ENCODE measurements around the gene CLK2.

DNA sequence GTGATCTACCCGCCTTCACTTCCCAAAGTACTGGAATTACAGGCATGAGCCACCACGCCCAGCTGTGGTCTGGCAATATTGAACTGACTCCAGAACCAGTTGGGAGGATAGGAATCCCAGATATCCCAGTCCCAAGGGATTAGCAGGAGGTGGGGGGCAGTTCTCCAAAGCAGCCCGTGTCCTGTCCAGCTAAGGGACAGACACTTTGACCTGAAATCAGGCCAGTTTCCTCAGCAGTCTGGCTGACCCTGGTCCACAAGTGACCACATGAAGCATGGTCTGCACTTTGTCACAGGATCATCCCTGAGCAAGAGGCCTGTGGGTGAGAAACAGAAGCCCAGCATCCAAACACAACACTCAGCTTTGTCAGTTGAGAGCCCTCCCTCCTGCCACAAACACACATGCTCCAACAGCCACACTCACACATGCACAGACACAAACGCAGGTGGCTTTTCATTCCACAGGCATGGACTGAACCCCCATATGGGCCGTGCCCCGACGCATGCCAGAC lies 32.6 kb upstream of the CLK2 start:
- no peak for TF ChIP-seq POLR2AphosphoS5 (IDR thresholded peaks at IDR 0.05; ENCODE audit: low read depth)
- TF ChIP-seq, protein P1, sequence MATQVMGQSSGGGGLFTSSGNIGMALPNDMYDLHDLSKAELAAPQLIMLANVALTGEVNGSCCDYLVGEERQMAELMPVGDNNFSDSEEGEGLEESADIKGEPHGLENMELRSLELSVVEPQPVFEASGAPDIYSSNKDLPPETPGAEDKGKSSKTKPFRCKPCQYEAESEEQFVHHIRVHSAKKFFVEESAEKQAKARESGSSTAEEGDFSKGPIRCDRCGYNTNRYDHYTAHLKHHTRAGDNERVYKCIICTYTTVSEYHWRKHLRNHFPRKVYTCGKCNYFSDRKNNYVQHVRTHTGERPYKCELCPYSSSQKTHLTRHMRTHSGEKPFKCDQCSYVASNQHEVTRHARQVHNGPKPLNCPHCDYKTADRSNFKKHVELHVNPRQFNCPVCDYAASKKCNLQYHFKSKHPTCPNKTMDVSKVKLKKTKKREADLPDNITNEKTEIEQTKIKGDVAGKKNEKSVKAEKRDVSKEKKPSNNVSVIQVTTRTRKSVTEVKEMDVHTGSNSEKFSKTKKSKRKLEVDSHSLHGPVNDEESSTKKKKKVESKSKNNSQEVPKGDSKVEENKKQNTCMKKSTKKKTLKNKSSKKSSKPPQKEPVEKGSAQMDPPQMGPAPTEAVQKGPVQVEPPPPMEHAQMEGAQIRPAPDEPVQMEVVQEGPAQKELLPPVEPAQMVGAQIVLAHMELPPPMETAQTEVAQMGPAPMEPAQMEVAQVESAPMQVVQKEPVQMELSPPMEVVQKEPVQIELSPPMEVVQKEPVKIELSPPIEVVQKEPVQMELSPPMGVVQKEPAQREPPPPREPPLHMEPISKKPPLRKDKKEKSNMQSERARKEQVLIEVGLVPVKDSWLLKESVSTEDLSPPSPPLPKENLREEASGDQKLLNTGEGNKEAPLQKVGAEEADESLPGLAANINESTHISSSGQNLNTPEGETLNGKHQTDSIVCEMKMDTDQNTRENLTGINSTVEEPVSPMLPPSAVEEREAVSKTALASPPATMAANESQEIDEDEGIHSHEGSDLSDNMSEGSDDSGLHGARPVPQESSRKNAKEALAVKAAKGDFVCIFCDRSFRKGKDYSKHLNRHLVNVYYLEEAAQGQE (IDR thresholded peaks at IDR 0.05; ENCODE audit: unreplicated experiment): no peak
- no peak for TF ChIP-seq EZH2 (IDR thresholded peaks at IDR 0.05; ENCODE audit: low read depth, unreplicated experiment)
- TF ChIP-seq, protein P2, sequence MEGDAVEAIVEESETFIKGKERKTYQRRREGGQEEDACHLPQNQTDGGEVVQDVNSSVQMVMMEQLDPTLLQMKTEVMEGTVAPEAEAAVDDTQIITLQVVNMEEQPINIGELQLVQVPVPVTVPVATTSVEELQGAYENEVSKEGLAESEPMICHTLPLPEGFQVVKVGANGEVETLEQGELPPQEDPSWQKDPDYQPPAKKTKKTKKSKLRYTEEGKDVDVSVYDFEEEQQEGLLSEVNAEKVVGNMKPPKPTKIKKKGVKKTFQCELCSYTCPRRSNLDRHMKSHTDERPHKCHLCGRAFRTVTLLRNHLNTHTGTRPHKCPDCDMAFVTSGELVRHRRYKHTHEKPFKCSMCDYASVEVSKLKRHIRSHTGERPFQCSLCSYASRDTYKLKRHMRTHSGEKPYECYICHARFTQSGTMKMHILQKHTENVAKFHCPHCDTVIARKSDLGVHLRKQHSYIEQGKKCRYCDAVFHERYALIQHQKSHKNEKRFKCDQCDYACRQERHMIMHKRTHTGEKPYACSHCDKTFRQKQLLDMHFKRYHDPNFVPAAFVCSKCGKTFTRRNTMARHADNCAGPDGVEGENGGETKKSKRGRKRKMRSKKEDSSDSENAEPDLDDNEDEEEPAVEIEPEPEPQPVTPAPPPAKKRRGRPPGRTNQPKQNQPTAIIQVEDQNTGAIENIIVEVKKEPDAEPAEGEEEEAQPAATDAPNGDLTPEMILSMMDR (conservative IDR thresholded peaks at IDR 0.05; ENCODE audit: low read depth in 2 of 2): no peak
- TF ChIP-seq NANOG (IDR thresholded peaks at IDR 0.05; ENCODE audit: borderline replicate concordance): no peak
- no peak for TF ChIP-seq JUNB (IDR thresholded peaks at IDR 0.05; ENCODE audit: unreplicated experiment)
- no peak for TF ChIP-seq CREB1 (CRISPR knock-in tag; IDR thresholded peaks at IDR 0.05; ENCODE audit: low read depth)
- TF ChIP-seq, protein P3, sequence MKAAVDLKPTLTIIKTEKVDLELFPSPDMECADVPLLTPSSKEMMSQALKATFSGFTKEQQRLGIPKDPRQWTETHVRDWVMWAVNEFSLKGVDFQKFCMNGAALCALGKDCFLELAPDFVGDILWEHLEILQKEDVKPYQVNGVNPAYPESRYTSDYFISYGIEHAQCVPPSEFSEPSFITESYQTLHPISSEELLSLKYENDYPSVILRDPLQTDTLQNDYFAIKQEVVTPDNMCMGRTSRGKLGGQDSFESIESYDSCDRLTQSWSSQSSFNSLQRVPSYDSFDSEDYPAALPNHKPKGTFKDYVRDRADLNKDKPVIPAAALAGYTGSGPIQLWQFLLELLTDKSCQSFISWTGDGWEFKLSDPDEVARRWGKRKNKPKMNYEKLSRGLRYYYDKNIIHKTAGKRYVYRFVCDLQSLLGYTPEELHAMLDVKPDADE (IDR thresholded peaks at IDR 0.05): no peak
